IMR-90 (cell line): ENCODE measurements around the gene BEX3. TPM values are rescaled to one million over a fixed set of nuclear protein-coding genes. Genes with fewer than 3 reads are reported as not detected.
A peak's percentile ranks its signal among the peaks of the same experiment; 100 is the strongest.

ENCODE experiments used
- ATAC-seq: fragments of 200-7000 bp; cut with Tn5 transposase; 2 replicates; pipeline ENCODE4 v1.9.1; 2020; ENCODE audit warnings: low read depth, mild to moderate bottlenecking, moderate library complexity
- BruUV-seq: library from RNA; stranded (reverse); fragments of 400-500 nt; replicated peaks from 2 replicates; lab custom pipeline; 2021; lab: Mats Ljungman, UMichigan
- CTCF ChIA-PET: fragments of 300-600 bp; formaldehyde crosslinking; extraction: SDS; loops from one replicate; lab custom pipeline; 2021; ENCODE audit warnings: antibody characterized with exemption; lab: Yijun Ruan, JAX
- POLR2A ChIA-PET: fragments of 300-600 bp; sonication (Branson Sonifier 250); formaldehyde crosslinking; loops from one replicate; lab custom pipeline; 2022; ENCODE audit warnings: antibody characterized with exemption; ENCODE audit not compliant: unreplicated experiment; lab: Charles Lee
- DNase-seq: peaks from one replicate; pipeline ENCODE4 v3.0.0; 2013
- H2AFZ ChIP-seq: replicated peaks from 2 replicates; pipeline ENCODE3; 2013; ENCODE audit warnings: low read length, mild to moderate bottlenecking; ENCODE audit not compliant: poor library complexity
- H2AK5ac ChIP-seq: 2 replicates; pipeline ENCODE4 v1.6.1; 2013; ENCODE audit warnings: low read depth, low read length, inconsistent platforms
- H2AK9ac ChIP-seq: replicated peaks from 2 replicates; pipeline ENCODE3; 2013; ENCODE audit warnings: mild to moderate bottlenecking, low read depth, low read length, moderate library complexity; ENCODE audit not compliant: poor library complexity
- H2BK120ac ChIP-seq: 2 replicates; pipeline ENCODE4 v1.6.1; 2013; ENCODE audit warnings: low read depth, low read length, inconsistent platforms
- H2BK15ac ChIP-seq: 3 replicates; pipeline ENCODE4 v1.6.1; 2013; ENCODE audit warnings: low read depth, low read length, inconsistent platforms
- H2BK20ac ChIP-seq: 2 replicates; pipeline ENCODE4 v1.6.1; 2013; ENCODE audit warnings: low read depth, mild to moderate bottlenecking, inconsistent platforms, low read length, moderate library complexity
- H2BK5ac ChIP-seq: 2 replicates; pipeline ENCODE4 v1.6.1; 2013; ENCODE audit warnings: mild to moderate bottlenecking, low read depth, low read length, inconsistent platforms; ENCODE audit not compliant: poor library complexity, severe bottlenecking
- H3K14ac ChIP-seq: replicated peaks from 2 replicates; pipeline ENCODE4 v1.6.1; 2013; ENCODE audit warnings: low read depth, low read length, inconsistent platforms
- H3K18ac ChIP-seq: 2 replicates; pipeline ENCODE4 v1.6.1; 2013; ENCODE audit warnings: low read depth, low read length, control low read depth
- H3K23ac ChIP-seq: 2 replicates; pipeline ENCODE4 v1.6.1; 2013; ENCODE audit warnings: low read depth, low read length, inconsistent platforms
- H3K27ac ChIP-seq: 2 replicates; pipeline ENCODE4 v1.5.1; 2013; ENCODE audit warnings: mild to moderate bottlenecking, control low read depth, low read length; ENCODE audit not compliant: insufficient read depth
- H3K27me3 ChIP-seq: 2 replicates; pipeline ENCODE4 v1.6.1; 2013; ENCODE audit warnings: low read length; ENCODE audit not compliant: control insufficient read depth, insufficient read depth
- H3K36me3 ChIP-seq: 2 replicates; pipeline ENCODE4 v1.6.1; 2013; ENCODE audit warnings: low read length, mixed read lengths; ENCODE audit not compliant: control insufficient read depth, insufficient read depth
- H3K4ac ChIP-seq: 2 replicates; pipeline ENCODE4 v1.6.1; 2013; ENCODE audit warnings: low read depth, low read length, inconsistent platforms
- H3K4me1 ChIP-seq: 2 replicates; pipeline ENCODE4 v1.6.1; 2013; ENCODE audit warnings: low read length, mixed read lengths; ENCODE audit not compliant: control insufficient read depth, insufficient read depth
- H3K4me2 ChIP-seq: 2 replicates; pipeline ENCODE4 v1.6.1; 2013; ENCODE audit warnings: low read depth, mild to moderate bottlenecking, control low read depth, low read length, moderate library complexity
- H3K4me3 ChIP-seq: 2 replicates; pipeline ENCODE4 v1.5.1; 2013; ENCODE audit warnings: low read depth, mild to moderate bottlenecking, control low read depth, low read length, moderate library complexity; ENCODE audit not compliant: insufficient read depth
- H3K56ac ChIP-seq: 2 replicates; pipeline ENCODE4 v1.6.1; 2013; ENCODE audit warnings: low read length, inconsistent platforms; ENCODE audit not compliant: insufficient read depth; ENCODE audit errors: extremely low read depth
- H3K79me1 ChIP-seq, 2 experiments: 2 replicates each; pipeline ENCODE4 v1.6.1; 2013; ENCODE audit warnings: low read length in 2 of 2, inconsistent platforms in 1 of 2, low read depth in 1 of 2
- H3K9ac ChIP-seq: 2 replicates; pipeline ENCODE4 v1.6.1; 2013; ENCODE audit warnings: low read depth, low read length, control low read depth
- H3K9me1 ChIP-seq: 2 replicates; pipeline ENCODE4 v1.6.1; 2013; ENCODE audit warnings: low read length, inconsistent platforms; ENCODE audit not compliant: insufficient read depth
- H3K9me3 ChIP-seq: 2 replicates; pipeline ENCODE4 v1.6.1; 2013; ENCODE audit warnings: low read length; ENCODE audit not compliant: control insufficient read depth, insufficient read depth
- H4K20me1 ChIP-seq: 2 replicates; pipeline ENCODE4 v1.6.1; 2013; ENCODE audit warnings: low read length, inconsistent platforms; ENCODE audit not compliant: insufficient read depth
- H4K5ac ChIP-seq: 2 replicates; pipeline ENCODE4 v1.6.1; 2013; ENCODE audit warnings: mild to moderate bottlenecking, low read depth, low read length, control low read depth
- H4K8ac ChIP-seq, 2 experiments: 2 replicates each; pipeline ENCODE4 v1.6.1; 2013; ENCODE audit warnings: low read depth in 2 of 2, low read length in 2 of 2, control low read depth in 1 of 2, inconsistent platforms in 1 of 2
- H4K91ac ChIP-seq: 2 replicates; pipeline ENCODE4 v1.6.1; 2013; ENCODE audit warnings: low read depth, low read length, inconsistent platforms; ENCODE audit not compliant: insufficient read depth
- MAZ ChIP-seq: IDR thresholded peaks from 2 replicates; pipeline ENCODE4 v1.6.1; 2012; ENCODE audit warnings: low read depth, mild to moderate bottlenecking, low read length, improper control_type of control experiment, moderate library complexity, borderline replicate concordance
- RFX5 ChIP-seq: IDR thresholded peaks from 2 replicates; pipeline ENCODE4 v1.8.0; 2012; ENCODE audit warnings: low read depth, mild to moderate bottlenecking, low read length, moderate library complexity
- WGBS, 2 experiments: methylation state at CpG; one replicate each; pipeline versions ENCODE4 v1.1.5 to v1.1.7; 2013; ENCODE audit warnings: missing lambda C conversion rate in 2 of 2; ENCODE audit not compliant: insufficient read length in 1 of 2; ENCODE audit errors: extremely low coverage in 2 of 2; 5-methylcytosine and 5-hydroxymethylcytosine counted together
- dilution Hi-C: fragments of 300-500 bp; cut with HindIII; formaldehyde crosslinking; loops from one replicate; pipeline ENCODE4 v1.14.3; 2018; ENCODE audit warnings: low sequenced_read_pairs; ENCODE audit not compliant: unreplicated experiment
- in situ Hi-C: fragments of 300-500 bp; cut with MboI; formaldehyde crosslinking; loops from 3 replicates; pipeline ENCODE4 v1.14.3; 2019; ENCODE audit warnings: low sequenced_read_pairs, inconsistent platforms, mixed read lengths
- intact Hi-C: fragments of 100-400 bp; cut with micrococcal nuclease; formaldehyde crosslinking; loops from 2 replicates; pipeline ENCODE4 v1.10.0; 2022
- polyA plus RNA-seq, 3 experiments: library from polyadenylated mRNA; depleted of rRNA; stranded (reverse); fragments of >200 nt; gene quantifications; 2 replicates each; pipeline ENCODE4 v1.2.3, GENCODE V29; 2012; ENCODE audit warnings: low replicate concordance in 1 of 3
- total RNA-seq: library from RNA; depleted of rRNA; stranded (reverse); fragments of >200 nt; gene quantifications from 2 replicates; pipeline ENCODE4 v1.2.3, GENCODE V29; 2012
- TF ChIP-seq, protein P1 (sequence below): fragments of 150-350 bp; IDR thresholded peaks from 2 replicates; pipeline ENCODE4 v1.6.1; 2017; ENCODE audit warnings: mild to moderate bottlenecking, antibody characterized with exemption, low read length, low read depth

The BEX3 gene
- total and polyA plus RNA-seq, 2 of the 4 experiments (the other 2 are of a cell fraction): 114 to 409 TPM

DNA sequence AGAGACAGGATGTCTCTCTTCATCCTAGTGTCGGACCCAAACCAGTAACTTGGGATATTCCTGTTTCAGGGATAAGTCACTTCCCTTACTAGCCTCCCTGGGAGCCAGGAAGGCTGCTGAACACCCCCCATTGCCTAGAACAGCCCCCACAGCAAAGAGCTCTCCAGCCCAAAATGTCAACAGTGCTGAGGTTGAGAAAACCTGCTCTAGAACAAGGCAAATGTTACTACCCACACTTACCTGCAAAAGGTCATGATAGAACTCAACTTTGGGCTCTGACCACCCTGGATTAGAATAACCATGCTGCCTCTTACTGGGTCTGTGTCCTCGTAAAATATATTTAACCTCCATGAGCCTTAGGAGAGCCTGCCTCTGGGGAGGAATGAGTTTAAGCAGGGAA is 20.3 kb downstream of the BEX3 start:
- Histone ChIP-seq H3K56ac (peak overlapping the region; percentile 55; the same call in 1 of the 2 replicates), H3K4ac (peak overlapping the region; percentile 88), H4K91ac (peak overlapping the region; percentile 66), H3K4me2 (no peak overlapping the region), H4K8ac (peak overlapping the region; percentile 71 to 88), H3K4me3 (no peak overlapping the region), H3K18ac (peak overlapping the region; percentile 18), H2BK120ac (peak overlapping the region; percentile 98), H2AK9ac (no peak overlapping the region), H2AK5ac (peak overlapping the region; percentile 69; the same call in 1 of the 2 replicates), H3K27ac (peak overlapping the region; percentile 41), H3K36me3 (no peaks in the 10 kb centered on the region), H3K27me3 (no peaks in the 10 kb centered on the region), H2BK20ac (peak overlapping the region; percentile 99), H3K4me1 (peaks cover 18% of the 10 kb centered on the region), H2BK5ac (peak overlapping the region; percentile 99), H4K5ac (peak overlapping the region; percentile 61; the same call in 1 of the 2 replicates), H3K9me1 (peaks cover 6% of the 10 kb centered on the region; the same call in 1 of the 2 replicates), H3K9ac (no peak overlapping the region), H3K23ac (peak overlapping the region; percentile 72; the same call in 1 of the 2 replicates), H2AFZ (no peak overlapping the region), H2BK15ac (peak overlapping the region; percentile 53; the same call in 2 of the 3 replicates), H3K9me3 (no peaks in the 10 kb centered on the region), H4K20me1 (no peaks in the 10 kb centered on the region), H3K14ac (peak overlapping the region; percentile 81; the same call in 1 of the 2 replicates), H3K79me1 (no peaks in the 10 kb centered on the region)
- intact Hi-C loops: no loop called here
- DNase-seq: no peak
- in situ Hi-C loops: no loop called here
- ChIA-PET POLR2A (no interaction called here), CTCF (no interaction called here)
- WGBS, 2 experiments: no CpG with 5 or more reads among the region's 2 CpGs
- dilution Hi-C loops: no loop called here
- TF ChIP-seq MAZ: no peak
- TF ChIP-seq, protein P1, sequence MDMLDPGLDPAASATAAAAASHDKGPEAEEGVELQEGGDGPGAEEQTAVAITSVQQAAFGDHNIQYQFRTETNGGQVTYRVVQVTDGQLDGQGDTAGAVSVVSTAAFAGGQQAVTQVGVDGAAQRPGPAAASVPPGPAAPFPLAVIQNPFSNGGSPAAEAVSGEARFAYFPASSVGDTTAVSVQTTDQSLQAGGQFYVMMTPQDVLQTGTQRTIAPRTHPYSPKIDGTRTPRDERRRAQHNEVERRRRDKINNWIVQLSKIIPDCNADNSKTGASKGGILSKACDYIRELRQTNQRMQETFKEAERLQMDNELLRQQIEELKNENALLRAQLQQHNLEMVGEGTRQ: no peak
- TF ChIP-seq RFX5: no peak
- no peak for ATAC-seq
- no TSS peak for BruUV-seq
